Fibroblast of lung (primary cell): ENCODE measurements around the gene LOXHD1.

Experiments used
- EZH2 ChIP-seq: IDR thresholded peaks from 2 replicates; pipeline ENCODE4 v1.5.1; 2012; ENCODE audit warnings: low read length, control low read depth, mild to moderate bottlenecking; ENCODE audit errors: missing control alignments
- TF ChIP-seq, protein P1 (sequence below), 2 donors: IDR thresholded peaks in 1 of 2; conservative IDR thresholded peaks in 1 of 2; 1 replicate in 1 of 2; 2 replicates in 1 of 2; pipeline ENCODE4 v1.5.1; 2011 to 2012; ENCODE audit warnings: low read length in 2 of 2, control low read depth in 1 of 2, inconsistent platforms in 1 of 2, low read depth in 1 of 2, mild to moderate bottlenecking in 1 of 2

DNA sequence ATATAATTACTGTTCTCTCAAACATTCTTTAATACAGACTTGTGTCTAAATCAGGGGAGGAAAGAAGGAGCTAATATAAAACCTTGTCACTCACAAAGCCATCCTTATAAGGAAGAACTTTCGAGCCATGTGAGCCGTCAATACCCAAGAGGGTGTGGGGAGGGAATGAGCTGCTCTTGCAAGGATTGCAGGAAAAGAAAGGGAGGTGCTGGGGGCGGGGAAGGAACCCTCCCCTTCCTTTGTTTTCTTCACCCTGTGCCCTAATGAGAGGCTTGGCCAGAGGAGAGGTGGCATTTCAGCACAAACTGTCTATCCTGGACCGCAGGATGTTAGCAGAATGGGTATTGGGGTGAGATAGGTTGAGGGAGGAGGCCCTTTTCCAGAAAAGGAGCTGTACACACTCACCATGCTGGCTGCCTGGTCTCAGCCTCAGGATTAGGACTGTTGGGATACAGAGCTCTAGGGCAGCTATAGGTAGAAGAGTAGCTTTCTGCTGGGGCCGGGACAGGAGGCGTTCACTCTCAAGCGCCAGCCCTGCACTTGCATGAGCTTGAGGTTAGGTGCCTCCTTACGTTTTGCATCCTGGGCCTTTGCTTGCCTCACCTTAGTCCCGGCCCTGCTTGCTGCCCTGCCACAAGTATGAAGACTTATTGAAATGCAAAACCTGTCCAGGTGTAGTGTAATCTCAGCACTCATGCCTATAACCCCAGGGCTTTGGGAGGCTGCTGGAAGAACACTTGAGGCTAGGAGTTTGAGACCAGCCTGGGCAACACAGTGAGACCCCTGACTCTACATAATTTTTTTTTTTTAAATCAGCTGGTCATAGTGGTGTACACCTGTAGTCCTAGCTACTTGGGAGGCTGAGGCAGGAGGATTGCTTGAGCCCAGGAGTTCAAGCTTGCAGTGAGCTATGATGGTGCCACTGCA is 190.5 kb downstream of the LOXHD1 start:
- TF ChIP-seq, protein P1, sequence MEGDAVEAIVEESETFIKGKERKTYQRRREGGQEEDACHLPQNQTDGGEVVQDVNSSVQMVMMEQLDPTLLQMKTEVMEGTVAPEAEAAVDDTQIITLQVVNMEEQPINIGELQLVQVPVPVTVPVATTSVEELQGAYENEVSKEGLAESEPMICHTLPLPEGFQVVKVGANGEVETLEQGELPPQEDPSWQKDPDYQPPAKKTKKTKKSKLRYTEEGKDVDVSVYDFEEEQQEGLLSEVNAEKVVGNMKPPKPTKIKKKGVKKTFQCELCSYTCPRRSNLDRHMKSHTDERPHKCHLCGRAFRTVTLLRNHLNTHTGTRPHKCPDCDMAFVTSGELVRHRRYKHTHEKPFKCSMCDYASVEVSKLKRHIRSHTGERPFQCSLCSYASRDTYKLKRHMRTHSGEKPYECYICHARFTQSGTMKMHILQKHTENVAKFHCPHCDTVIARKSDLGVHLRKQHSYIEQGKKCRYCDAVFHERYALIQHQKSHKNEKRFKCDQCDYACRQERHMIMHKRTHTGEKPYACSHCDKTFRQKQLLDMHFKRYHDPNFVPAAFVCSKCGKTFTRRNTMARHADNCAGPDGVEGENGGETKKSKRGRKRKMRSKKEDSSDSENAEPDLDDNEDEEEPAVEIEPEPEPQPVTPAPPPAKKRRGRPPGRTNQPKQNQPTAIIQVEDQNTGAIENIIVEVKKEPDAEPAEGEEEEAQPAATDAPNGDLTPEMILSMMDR (conservative IDR thresholded peaks at IDR 0.05 in 1 of 2, IDR thresholded peaks at IDR 0.05 in 1 of 2; ENCODE audit: low read depth in 1 of 2, low read length in 2 of 2) = no peak
- TF ChIP-seq EZH2 = no peak
